HG03025 (cell line): ENCODE data around the gene PGPEP1.
"Not testable (repeated sequence)": the region's sequence is repeated elsewhere in the genome, so short reads cannot be mapped to it uniquely, and the experiment has no call there.

Experiments used
- ATAC-seq: cut with Tn5 transposase; IDR thresholded peaks from one replicate; pipeline ENCODE4 v1.9.1; 2021; ENCODE audit warnings: mild to moderate bottlenecking, moderate library complexity; ENCODE audit not compliant: unreplicated experiment, low FRiP score

Gene PGPEP1

DNA sequence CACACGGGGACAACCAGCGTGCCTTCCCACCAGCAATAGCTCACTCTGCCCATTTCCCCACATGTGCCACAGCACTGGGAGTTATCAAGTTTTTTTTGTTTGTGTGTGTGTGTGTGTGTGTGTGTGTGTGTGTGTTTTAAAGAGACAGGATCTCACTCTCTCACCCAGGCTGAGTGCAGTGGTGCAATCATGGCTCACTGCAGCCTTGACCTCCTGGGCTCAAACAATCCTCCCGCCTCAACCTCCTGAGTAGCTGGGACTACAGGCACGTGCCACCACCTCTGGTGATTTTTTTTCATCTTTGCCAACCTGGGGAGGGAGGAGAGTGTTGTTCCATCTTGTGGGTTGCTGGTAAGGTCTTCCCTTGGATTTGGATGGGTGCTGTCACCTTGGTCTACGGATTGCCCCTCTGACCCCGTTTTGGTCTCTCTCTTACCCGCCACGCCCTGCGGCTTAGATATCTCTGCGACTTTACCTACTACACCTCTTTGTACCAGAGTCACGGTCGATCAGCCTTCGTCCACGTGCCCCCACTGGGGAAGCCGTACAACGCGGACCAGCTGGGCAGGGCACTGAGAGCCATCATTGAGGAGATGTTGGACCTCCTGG, 22.6 kb downstream of the PGPEP1 start:
- no peak for ATAC-seq

DNA sequence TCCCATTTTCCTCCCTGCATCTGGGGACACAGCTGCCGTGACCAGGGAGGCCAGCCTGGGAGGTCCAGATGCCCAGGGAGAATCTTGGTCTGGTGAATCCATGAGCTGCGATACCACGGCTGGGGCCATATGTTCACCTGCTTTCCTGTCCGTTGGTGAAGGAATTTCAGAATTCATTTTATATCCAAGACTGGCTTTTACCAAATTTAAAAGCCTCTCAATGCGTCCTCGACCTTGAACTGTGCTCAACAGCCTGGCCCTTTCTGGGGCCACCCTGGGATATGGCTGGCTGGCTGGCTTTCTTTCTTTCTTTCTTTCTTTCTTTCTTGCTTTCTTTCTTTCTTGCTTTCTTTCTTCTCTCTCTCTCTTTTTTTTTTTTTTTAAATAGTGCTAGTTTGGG, 23.4 kb downstream of the PGPEP1 start:
- ATAC-seq: no peak

DNA sequence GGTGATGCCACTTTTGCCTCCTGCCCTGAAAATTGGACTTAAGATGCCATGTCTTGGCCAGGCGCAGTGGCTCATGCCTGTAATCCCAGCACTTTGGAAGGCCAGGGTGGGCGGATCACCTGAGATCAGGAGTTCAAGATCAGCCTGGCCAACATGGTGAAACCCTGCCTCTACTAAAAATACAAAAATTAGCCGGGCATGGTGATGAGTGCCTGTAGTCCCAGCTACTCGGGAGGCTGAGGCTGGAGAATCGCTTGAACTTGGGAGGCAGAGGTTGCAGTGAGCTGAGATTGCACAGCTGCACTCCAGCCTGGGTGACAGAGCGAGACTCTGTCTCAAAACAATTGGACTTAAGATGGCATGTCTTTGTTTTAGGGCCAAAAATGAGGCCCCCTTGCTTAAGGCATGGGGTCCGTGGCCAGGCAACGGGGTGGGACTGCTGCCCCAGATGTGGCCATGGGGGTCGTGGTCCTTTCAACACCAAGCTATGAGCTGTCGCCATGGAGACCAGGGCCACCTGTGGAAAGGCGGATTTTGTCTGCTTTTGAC, 24.0 kb downstream of the PGPEP1 start:
- not testable (repeated sequence) for ATAC-seq

DNA sequence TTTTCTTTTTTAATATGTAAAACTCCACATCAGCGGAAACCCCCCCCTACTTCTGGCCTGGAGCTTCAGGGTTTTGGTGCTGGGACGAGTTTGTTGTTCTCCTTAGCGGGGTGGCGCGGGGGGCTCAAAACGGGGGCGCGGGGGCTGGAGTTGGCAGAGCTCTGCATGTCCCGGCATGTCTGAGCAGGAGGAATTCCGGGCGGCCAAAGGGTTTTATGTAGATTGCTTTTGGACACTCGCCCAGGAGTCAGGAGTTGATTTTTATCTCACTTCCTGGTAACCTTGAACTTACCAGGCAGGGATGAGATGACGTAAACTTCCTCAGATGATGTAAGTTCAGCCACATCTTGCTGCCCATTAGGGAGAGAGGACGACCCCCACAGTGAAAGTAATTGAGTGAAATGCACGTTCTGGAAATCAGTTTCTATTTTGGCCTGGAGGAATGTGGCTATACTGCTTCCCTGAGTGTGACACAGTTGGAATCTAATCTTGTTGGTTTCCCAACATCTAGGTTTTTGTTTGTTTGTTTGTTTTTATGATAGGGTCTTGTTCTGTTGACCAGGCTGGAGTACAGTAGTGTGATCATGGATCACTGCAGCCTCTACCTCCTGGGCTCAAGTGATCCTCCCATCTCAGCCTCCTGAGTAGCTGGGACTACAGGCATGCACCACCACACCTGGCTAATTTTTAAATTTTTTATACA, 24.6 kb downstream of the PGPEP1 start:
- no peak for ATAC-seq

DNA sequence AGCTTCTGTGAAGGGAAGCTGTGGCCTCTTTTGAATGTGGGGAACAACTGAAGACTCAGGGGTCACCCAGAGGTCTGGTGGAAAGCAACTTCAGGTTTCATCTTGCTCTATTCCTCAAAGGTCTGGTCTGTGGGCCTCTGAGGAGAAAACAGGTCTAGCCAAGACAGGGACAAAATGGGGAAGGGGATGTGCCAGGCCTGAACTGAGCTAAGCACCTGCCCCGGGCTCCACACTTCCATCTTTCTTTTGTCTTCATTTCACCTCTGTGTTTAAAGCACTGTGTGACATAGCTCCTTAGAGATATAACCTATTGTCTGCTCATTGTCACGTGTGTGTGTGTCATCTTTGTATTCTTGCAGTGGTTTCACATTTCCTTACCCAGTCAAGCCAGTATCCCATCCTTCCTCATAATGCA, 25.6 kb downstream of the PGPEP1 start:
- no peak for ATAC-seq

DNA sequence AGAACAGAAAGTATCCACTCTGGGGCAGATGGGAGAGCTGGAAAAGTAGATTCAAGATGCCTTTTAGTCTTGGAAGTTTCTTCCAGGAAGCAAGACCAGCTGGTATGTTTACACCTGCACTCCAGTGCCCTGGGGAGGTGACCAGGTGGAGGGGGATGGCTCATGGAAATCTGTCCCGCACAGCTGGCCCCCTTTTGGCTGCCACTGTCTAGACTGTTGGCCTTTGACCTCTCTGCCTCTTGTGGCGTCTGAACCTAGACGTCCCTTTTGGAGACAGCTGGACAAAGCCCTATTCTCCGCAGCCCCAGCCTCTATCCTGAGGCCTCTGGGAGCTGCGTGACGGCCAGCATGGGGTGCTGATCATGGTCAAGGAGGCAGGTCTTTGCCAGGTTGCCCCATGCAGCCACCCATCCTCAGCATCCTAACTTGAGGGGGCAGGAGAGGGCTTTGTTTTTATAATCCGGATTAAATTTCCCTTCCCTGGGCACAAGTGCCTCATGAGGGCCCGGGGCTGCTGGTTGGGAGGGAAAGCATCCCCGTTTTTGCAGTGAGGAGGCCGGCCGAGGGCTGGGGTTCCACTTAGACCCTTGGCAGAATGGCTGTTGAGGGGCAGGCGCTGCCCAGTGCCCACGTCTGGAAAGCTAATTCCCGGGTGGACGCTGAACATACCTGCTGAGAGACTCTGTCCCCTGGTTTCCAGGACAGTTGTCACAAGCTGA, 28.3 kb downstream of the PGPEP1 start:
- ATAC-seq: no peak

DNA sequence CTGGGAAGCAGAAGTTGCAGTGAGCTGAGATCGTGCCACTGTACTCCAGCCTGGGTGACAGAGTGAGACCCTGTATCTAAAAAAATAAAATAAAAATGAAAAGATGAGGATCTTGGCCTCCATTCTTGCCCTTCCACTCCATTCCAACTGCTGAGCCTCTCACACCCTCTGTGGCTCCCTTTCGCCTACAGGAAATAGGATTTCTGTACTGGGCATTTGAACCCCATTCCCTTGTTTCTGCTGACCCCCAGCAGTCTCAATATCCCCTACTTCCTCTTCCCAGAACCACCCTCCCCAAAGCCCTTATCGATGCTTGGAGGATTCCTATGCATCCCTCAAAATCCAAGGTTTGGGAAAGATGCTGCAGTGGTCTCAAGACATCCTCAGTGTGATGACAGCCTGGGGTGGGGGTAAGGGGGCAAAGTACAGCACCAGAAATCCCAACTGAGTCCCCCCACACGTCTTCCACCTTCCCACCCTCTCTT, 33.1 kb downstream of the PGPEP1 start:
- no peak for ATAC-seq

DNA sequence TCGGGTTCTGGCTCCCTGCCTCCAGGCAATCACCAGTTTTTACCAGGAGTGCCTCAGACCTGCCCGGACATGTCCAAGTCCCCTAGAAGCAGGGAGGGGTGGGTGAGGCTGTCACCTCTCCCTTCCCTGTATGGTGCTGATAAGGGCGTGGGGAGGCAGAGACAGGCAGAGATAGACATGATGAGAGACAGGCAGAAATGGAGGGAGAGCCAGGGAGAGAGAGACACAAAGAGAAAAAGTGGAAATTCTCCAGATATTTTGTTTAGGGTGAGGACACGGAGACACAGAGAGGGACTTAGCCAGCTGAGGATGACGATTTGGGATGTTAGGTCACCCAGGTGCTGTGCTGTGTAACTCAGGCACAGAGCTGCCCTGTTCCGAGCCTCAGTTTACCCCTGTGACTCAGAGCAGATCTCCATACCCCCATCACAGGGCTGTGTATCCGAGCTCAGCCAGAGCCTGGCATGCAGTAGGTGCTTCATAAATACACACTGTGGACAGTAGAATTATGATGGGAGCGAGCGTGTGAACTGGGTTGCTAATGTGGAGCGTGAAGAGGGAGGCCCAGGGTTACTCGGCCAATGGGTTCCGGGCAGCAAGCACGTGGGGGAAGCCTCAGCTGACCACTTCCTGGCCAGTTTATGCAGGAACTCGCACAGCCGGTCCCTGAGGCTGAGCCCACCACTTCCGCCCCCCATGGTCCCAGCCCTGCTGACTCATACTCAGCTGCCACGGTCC, 33.7 kb downstream of the PGPEP1 start:
- ATAC-seq: no peak

DNA sequence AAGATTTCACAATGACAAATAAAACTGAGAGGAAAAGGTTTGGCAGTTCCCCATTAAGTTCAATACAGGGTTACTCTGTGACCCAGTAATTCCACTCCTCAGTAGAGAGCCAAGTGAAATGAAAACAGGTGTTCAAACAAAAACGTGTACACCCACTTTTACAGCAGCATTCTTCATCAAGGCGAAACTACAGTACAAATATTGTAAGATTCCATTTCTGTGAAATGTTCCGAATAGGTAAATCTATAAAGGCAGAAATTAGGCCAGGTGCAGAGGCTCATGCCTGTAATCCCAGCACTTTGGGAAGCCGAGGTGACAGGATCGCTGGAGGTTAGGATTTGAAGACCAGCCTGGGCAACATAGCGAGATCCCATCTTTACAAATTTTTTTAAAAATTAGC, 36.6 kb downstream of the PGPEP1 start:
- no peak for ATAC-seq

DNA sequence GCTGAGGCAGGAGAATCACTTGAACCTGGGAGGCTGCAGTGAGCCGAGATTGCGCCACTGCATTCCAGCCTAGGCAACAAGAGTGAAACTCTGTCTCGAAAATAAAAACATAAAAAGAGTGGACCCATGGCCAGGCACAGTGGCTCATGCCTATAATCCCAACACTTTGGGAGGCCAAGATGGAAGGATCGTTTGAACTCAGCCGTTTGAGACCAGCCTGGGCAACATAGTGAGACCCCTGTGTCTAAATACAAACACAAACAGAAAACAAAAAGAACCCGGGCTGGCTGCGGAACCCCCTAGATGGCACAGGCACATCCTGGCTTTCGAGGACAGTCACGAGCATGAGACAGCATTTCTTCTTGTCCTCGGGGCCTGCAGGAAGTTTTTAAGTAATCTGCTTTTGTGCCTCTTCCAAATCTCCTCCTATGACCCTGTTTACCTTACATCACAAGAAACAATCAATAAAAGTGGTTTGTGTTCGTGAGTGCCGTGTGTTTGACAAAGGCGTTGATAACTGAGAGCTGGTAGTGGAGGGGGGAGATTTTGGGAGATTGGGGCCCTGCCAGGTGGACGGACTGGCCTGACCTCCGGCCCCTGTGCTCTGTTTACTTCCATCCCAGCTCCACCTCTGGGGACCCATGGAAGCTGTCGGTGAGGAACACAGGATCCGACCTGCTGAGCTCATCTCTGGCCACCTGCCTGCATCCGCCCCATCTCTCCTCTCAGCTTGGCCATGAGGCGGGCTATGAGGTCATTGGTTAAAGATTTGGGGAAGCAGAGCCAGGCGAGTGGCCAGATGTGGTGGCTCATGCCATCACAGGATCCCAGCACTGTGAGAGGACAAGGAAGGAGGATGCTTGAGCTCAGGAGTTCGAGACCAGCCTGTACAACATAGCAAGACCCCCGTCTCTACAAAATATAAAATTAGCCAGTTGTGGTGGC, 39.7 kb downstream of the PGPEP1 start:
- no peak for ATAC-seq

DNA sequence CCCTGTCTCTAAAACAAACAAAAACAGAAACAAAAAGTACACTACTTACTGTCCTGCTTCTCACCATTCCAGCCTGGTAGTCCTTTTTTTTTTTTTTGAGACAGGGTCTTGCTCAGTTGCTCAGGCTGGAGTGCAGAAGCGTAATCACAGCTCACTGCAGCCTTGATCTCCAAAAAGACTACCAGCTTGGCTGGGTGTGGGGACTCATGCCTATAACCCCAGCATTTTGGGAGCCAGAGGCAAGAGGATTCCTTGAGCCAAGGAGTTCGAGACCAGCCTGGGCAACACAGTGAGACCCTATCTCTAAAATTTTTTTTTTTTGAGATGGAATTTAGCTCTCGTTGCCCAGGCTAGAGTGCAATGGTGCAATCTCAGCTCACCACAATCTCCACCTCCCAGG, 40.4 kb downstream of the PGPEP1 start:
- ATAC-seq: no peak

DNA sequence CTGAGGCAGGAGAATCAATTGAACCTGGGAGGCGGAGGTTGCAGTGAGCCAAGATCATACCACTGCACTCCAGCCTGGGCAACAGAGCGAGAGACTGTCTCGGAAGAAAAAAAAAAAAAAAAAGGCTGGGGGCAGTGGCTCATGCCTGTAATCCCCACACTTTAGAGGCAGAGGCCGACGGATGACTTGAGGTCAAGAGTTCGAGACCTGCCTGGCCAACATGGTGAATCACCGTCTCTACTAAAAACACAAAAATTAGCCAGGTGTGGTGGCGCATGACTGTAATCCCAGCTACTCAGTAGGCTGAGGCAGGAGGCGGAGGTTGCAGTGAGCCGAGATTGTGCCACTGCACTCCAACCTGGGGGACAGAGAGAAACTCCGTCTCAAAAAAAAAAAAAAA, 43.2 kb downstream of the PGPEP1 start:
- not testable (repeated sequence) for ATAC-seq

DNA sequence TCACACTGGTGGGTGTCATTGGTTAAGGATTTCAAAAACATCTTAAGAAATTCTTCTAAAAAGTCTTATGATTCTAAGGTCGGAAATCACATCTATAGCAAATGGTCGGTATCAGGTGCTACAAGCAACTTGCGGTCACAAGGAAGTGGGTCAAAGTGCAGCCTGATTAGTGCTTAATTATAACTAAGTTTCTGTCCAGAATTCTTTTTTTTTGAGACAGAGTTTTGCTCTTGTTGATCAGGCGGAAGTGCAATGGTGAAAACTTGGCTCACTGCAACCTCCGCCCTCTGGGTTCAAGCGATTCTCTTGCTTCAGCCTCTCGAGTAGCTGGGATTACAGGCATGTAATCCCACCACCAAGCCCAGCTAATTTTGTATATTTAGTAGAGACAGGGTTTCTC, 44.4 kb downstream of the PGPEP1 start:
- no peak for ATAC-seq

DNA sequence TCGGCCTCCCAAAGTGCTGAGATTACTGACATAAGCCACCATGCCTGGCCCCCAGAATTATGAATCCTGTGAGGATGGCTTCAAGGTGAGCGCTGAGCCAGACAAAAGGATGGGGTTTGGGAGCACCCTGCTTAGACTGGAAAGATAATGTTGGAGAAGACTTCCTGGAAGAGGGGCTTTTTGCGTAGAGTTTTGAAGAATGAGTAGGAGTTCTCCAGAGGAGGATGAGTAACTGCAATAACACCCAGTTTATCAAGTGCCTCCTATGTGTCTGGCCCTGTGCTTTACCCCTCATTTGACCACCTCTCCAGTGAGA, 44.9 kb downstream of the PGPEP1 start:
- ATAC-seq: no peak

DNA sequence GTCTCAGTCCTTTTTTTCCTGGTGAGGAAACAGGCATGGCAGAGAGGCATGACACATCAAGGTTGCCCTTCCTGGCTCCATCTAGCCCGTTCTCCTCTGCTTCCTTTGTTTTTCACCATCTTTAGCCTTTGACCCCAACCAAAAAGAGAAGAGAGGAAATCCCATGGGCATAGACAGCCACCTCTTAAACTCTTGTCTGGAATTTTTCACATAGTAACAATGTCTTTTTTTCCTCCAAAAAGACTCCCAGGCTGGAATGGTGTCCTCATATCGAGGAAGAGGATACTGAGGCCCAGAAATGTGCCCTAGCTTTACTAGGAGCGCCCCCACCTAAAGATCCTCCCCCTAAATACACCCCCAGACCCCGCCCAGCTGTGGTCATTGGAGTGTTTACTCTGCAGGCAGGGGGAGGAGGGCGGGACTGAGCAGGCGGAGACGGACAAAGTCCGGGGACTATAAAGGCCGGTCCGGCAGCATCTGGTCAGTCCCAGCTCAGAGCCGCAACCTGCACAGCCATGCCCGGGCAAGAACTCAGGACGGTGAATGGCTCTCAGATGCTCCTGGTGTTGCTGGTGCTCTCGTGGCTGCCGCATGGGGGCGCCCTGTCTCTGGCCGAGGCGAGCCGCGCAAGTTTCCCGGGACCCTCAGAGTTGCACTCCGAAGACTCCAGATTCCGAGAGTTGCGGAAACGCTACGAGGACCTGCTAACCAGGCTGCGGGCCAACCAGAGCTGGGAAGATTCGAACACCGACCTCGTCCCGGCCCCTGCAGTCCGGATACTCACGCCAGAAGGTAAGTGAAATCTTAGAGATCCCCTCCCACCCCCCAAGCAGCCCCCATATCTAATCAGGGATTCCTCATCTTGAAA, 45.5 kb downstream of the PGPEP1 start, which contains the start of gene GDF15:
TSS of gene GDF15 (plus strand) at position 484 of the 868 bp plus-strand sequence. CDS start at position 516, 32 bp downstream.
- ATAC-seq: no peak

DNA sequence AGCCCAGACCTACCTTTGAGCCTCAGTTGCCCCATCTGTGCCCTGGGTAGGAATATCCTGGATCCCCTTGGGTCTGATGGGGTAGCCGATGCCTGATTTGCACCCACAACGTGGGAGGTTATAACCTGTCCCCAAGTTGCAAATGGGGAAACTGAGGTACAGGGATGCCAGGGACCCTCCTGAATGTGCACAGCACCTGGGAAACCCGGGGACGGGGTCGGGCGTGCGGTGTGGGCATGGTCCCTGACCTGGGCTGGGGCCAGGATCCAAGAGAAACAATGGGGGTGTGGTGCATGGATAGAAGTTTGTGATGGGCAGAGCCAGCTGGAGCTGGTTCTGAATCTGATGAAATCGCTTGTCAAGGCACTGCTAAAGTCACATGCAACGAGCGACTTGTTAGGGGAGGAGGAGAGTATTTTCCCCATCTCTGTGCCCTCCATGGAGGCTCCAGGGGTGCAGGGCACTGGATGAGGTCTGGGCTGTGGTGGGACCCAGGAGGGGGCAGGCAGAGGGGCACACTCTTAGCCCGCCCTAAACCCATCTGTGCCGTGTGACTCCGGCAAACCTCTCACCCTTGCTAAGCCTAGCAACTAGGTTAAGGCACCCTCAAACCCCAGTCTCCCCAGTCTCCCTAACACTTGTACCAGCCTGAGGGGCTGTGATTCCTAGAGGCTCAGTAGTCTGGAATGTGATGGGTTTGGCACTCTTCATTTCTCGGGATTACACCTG, 46.3 kb downstream of the PGPEP1 start:
- ATAC-seq: no peak

DNA sequence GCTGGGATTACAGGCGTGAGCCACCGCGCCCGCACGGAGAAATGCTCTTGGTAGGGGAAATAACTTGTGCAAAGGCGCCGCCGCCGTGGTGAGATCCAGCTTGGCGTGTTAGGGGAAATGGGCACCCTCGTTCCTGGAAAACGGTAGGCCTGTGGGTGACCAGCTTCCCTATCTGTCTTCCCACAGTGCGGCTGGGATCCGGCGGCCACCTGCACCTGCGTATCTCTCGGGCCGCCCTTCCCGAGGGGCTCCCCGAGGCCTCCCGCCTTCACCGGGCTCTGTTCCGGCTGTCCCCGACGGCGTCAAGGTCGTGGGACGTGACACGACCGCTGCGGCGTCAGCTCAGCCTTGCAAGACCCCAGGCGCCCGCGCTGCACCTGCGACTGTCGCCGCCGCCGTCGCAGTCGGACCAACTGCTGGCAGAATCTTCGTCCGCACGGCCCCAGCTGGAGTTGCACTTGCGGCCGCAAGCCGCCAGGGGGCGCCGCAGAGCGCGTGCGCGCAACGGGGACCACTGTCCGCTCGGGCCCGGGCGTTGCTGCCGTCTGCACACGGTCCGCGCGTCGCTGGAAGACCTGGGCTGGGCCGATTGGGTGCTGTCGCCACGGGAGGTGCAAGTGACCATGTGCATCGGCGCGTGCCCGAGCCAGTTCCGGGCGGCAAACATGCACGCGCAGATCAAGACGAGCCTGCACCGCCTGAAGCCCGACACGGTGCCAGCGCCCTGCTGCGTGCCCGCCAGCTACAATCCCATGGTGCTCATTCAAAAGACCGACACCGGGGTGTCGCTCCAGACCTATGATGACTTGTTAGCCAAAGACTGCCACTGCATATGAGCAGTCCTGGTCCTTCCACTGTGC, 47.9 kb downstream of the PGPEP1 start:
- no peak for ATAC-seq
